IMR-90 (cell line): ENCODE measurements around the gene IFI44L. TPM values are rescaled to one million over a fixed set of nuclear protein-coding genes. Genes with fewer than 3 reads are reported as not detected.

Experiments used
- ATAC-seq: fragments of 200-7000 bp; cut with Tn5 transposase; 2 replicates; pipeline ENCODE4 v1.9.1; 2020; ENCODE audit warnings: low read depth, mild to moderate bottlenecking, moderate library complexity
- BruUV-seq: library from RNA; stranded (reverse); fragments of 400-500 nt; replicated peaks from 2 replicates; lab custom pipeline; 2021; lab: Mats Ljungman, UMichigan
- CTCF ChIA-PET: fragments of 300-600 bp; formaldehyde crosslinking; extraction: SDS; loops from one replicate; lab custom pipeline; 2021; ENCODE audit warnings: antibody characterized with exemption; lab: Yijun Ruan, JAX
- POLR2A ChIA-PET: fragments of 300-600 bp; sonication (Branson Sonifier 250); formaldehyde crosslinking; loops from one replicate; lab custom pipeline; 2022; ENCODE audit warnings: antibody characterized with exemption; ENCODE audit not compliant: unreplicated experiment; lab: Charles Lee
- DNase-seq: peaks from one replicate; pipeline ENCODE4 v3.0.0; 2013
- H2AFZ ChIP-seq: replicated peaks from 2 replicates; pipeline ENCODE3; 2013; ENCODE audit warnings: low read length, mild to moderate bottlenecking; ENCODE audit not compliant: poor library complexity
- H2AK5ac ChIP-seq: 2 replicates; pipeline ENCODE4 v1.6.1; 2013; ENCODE audit warnings: low read depth, low read length, inconsistent platforms
- H2AK9ac ChIP-seq: replicated peaks from 2 replicates; pipeline ENCODE3; 2013; ENCODE audit warnings: mild to moderate bottlenecking, low read depth, low read length, moderate library complexity; ENCODE audit not compliant: poor library complexity
- H2BK120ac ChIP-seq: 2 replicates; pipeline ENCODE4 v1.6.1; 2013; ENCODE audit warnings: low read depth, low read length, inconsistent platforms
- H2BK15ac ChIP-seq: 3 replicates; pipeline ENCODE4 v1.6.1; 2013; ENCODE audit warnings: low read depth, low read length, inconsistent platforms
- H2BK20ac ChIP-seq: 2 replicates; pipeline ENCODE4 v1.6.1; 2013; ENCODE audit warnings: low read depth, mild to moderate bottlenecking, inconsistent platforms, low read length, moderate library complexity
- H2BK5ac ChIP-seq: 2 replicates; pipeline ENCODE4 v1.6.1; 2013; ENCODE audit warnings: mild to moderate bottlenecking, low read depth, low read length, inconsistent platforms; ENCODE audit not compliant: poor library complexity, severe bottlenecking
- H3K14ac ChIP-seq: replicated peaks from 2 replicates; pipeline ENCODE4 v1.6.1; 2013; ENCODE audit warnings: low read depth, low read length, inconsistent platforms
- H3K18ac ChIP-seq: 2 replicates; pipeline ENCODE4 v1.6.1; 2013; ENCODE audit warnings: low read depth, low read length, control low read depth
- H3K23ac ChIP-seq: 2 replicates; pipeline ENCODE4 v1.6.1; 2013; ENCODE audit warnings: low read depth, low read length, inconsistent platforms
- H3K27ac ChIP-seq: 2 replicates; pipeline ENCODE4 v1.5.1; 2013; ENCODE audit warnings: mild to moderate bottlenecking, control low read depth, low read length; ENCODE audit not compliant: insufficient read depth
- H3K27me3 ChIP-seq: 2 replicates; pipeline ENCODE4 v1.6.1; 2013; ENCODE audit warnings: low read length; ENCODE audit not compliant: control insufficient read depth, insufficient read depth
- H3K36me3 ChIP-seq: 2 replicates; pipeline ENCODE4 v1.6.1; 2013; ENCODE audit warnings: low read length, mixed read lengths; ENCODE audit not compliant: control insufficient read depth, insufficient read depth
- H3K4ac ChIP-seq: 2 replicates; pipeline ENCODE4 v1.6.1; 2013; ENCODE audit warnings: low read depth, low read length, inconsistent platforms
- H3K4me1 ChIP-seq: 2 replicates; pipeline ENCODE4 v1.6.1; 2013; ENCODE audit warnings: low read length, mixed read lengths; ENCODE audit not compliant: control insufficient read depth, insufficient read depth
- H3K4me2 ChIP-seq: 2 replicates; pipeline ENCODE4 v1.6.1; 2013; ENCODE audit warnings: low read depth, mild to moderate bottlenecking, control low read depth, low read length, moderate library complexity
- H3K4me3 ChIP-seq: 2 replicates; pipeline ENCODE4 v1.5.1; 2013; ENCODE audit warnings: low read depth, mild to moderate bottlenecking, control low read depth, low read length, moderate library complexity; ENCODE audit not compliant: insufficient read depth
- H3K56ac ChIP-seq: 2 replicates; pipeline ENCODE4 v1.6.1; 2013; ENCODE audit warnings: low read length, inconsistent platforms; ENCODE audit not compliant: insufficient read depth; ENCODE audit errors: extremely low read depth
- H3K79me1 ChIP-seq, 2 experiments: 2 replicates each; pipeline ENCODE4 v1.6.1; 2013; ENCODE audit warnings: low read length in 2 of 2, inconsistent platforms in 1 of 2, low read depth in 1 of 2
- H3K9ac ChIP-seq: 2 replicates; pipeline ENCODE4 v1.6.1; 2013; ENCODE audit warnings: low read depth, low read length, control low read depth
- H3K9me1 ChIP-seq: 2 replicates; pipeline ENCODE4 v1.6.1; 2013; ENCODE audit warnings: low read length, inconsistent platforms; ENCODE audit not compliant: insufficient read depth
- H3K9me3 ChIP-seq: 2 replicates; pipeline ENCODE4 v1.6.1; 2013; ENCODE audit warnings: low read length; ENCODE audit not compliant: control insufficient read depth, insufficient read depth
- H4K20me1 ChIP-seq: 2 replicates; pipeline ENCODE4 v1.6.1; 2013; ENCODE audit warnings: low read length, inconsistent platforms; ENCODE audit not compliant: insufficient read depth
- H4K5ac ChIP-seq: 2 replicates; pipeline ENCODE4 v1.6.1; 2013; ENCODE audit warnings: mild to moderate bottlenecking, low read depth, low read length, control low read depth
- H4K8ac ChIP-seq, 2 experiments: 2 replicates each; pipeline ENCODE4 v1.6.1; 2013; ENCODE audit warnings: low read depth in 2 of 2, low read length in 2 of 2, control low read depth in 1 of 2, inconsistent platforms in 1 of 2
- H4K91ac ChIP-seq: 2 replicates; pipeline ENCODE4 v1.6.1; 2013; ENCODE audit warnings: low read depth, low read length, inconsistent platforms; ENCODE audit not compliant: insufficient read depth
- CEBPB ChIP-seq: IDR thresholded peaks from 2 replicates; pipeline ENCODE4 v1.6.1; 2012; ENCODE audit warnings: low read depth, low read length, improper control_type of control experiment
- CHD1 ChIP-seq: IDR thresholded peaks from 2 replicates; pipeline ENCODE4 v1.6.1; 2012; ENCODE audit warnings: low read depth, low read length, improper control_type of control experiment
- CTCF ChIP-seq: conservative IDR thresholded peaks from 2 replicates; pipeline ENCODE4 v1.5.1; 2012; ENCODE audit warnings: mild to moderate bottlenecking, low read depth, low read length, improper control_type of control experiment
- ELK1 ChIP-seq: fragments of 150-350 bp; IDR thresholded peaks from 2 replicates; pipeline ENCODE4 v1.6.1; 2016; ENCODE audit warnings: low read depth, mild to moderate bottlenecking, low read length, moderate library complexity, borderline replicate concordance
- MAFK ChIP-seq: IDR thresholded peaks from 2 replicates; pipeline ENCODE4 v1.6.1; 2012; ENCODE audit warnings: low read depth, low read length, improper control_type of control experiment
- MAZ ChIP-seq: IDR thresholded peaks from 2 replicates; pipeline ENCODE4 v1.6.1; 2012; ENCODE audit warnings: low read depth, mild to moderate bottlenecking, low read length, improper control_type of control experiment, moderate library complexity, borderline replicate concordance
- MXI1 ChIP-seq: IDR thresholded peaks from 2 replicates; pipeline ENCODE4 v1.6.1; 2012; ENCODE audit warnings: low read depth, mild to moderate bottlenecking, low read length, moderate library complexity, borderline replicate concordance
- NFE2L2 ChIP-seq: fragments of 150-350 bp; IDR thresholded peaks from 2 replicates; pipeline ENCODE4 v1.6.1; 2016; ENCODE audit warnings: low read depth, mild to moderate bottlenecking, low read length
- RAD21 ChIP-seq: IDR thresholded peaks from 2 replicates; pipeline ENCODE4 v1.6.1; 2012; ENCODE audit warnings: low read length, improper control_type of control experiment
- USF2 ChIP-seq: fragments of 150-350 bp; IDR thresholded peaks from 2 replicates; pipeline ENCODE4 v1.6.1; 2017; ENCODE audit warnings: mild to moderate bottlenecking, antibody characterized with exemption, low read length, low read depth
- WGBS, 2 experiments: methylation state at CpG; one replicate each; pipeline versions ENCODE4 v1.1.5 to v1.1.7; 2013; ENCODE audit warnings: missing lambda C conversion rate in 2 of 2; ENCODE audit not compliant: insufficient read length in 1 of 2; ENCODE audit errors: extremely low coverage in 2 of 2; 5-methylcytosine and 5-hydroxymethylcytosine counted together
- dilution Hi-C: fragments of 300-500 bp; cut with HindIII; formaldehyde crosslinking; loops from one replicate; pipeline ENCODE4 v1.14.3; 2018; ENCODE audit warnings: low sequenced_read_pairs; ENCODE audit not compliant: unreplicated experiment
- in situ Hi-C: fragments of 300-500 bp; cut with MboI; formaldehyde crosslinking; loops from 3 replicates; pipeline ENCODE4 v1.14.3; 2019; ENCODE audit warnings: low sequenced_read_pairs, inconsistent platforms, mixed read lengths
- intact Hi-C: fragments of 100-400 bp; cut with micrococcal nuclease; formaldehyde crosslinking; loops from 2 replicates; pipeline ENCODE4 v1.10.0; 2022
- polyA plus RNA-seq, 3 experiments: library from polyadenylated mRNA; depleted of rRNA; stranded (reverse); fragments of >200 nt; gene quantifications; 2 replicates each; pipeline ENCODE4 v1.2.3, GENCODE V29; 2012; ENCODE audit warnings: low replicate concordance in 1 of 3
- total RNA-seq: library from RNA; depleted of rRNA; stranded (reverse); fragments of >200 nt; gene quantifications from 2 replicates; pipeline ENCODE4 v1.2.3, GENCODE V29; 2012

The IFI44L gene
- total and polyA plus RNA-seq, 2 of the 4 experiments (the other 2 are of a cell fraction) = 0.18 to 0.19 TPM

- H3K4me1 ChIP-seq = peaks cover 2% of the 10 kb centered on the region
- H2AK5ac ChIP-seq = no peak overlapping the region
- H3K4me2 ChIP-seq = no peak overlapping the region
- H3K79me1 ChIP-seq = no peaks in the 10 kb centered on the region
- H3K9me1 ChIP-seq = no peaks in the 10 kb centered on the region
- no peak overlapping the region for H2BK120ac ChIP-seq
- POLR2A ChIA-PET = interaction anchor here (0.6 kb wide), 1 partner anchor 18 kb away, joined by 3 read pairs; no protein-coding TSS in a partner anchor
- H2BK20ac ChIP-seq = no peak overlapping the region
- no peak overlapping the region for H2BK15ac ChIP-seq
- no peak overlapping the region for H3K18ac ChIP-seq
- no peaks in the 10 kb centered on the region for H3K36me3 ChIP-seq
- ATAC-seq (no peak), DNase-seq (no peak)
- intact Hi-C loops = no loop called here
- CTCF ChIA-PET = interaction anchor here (0.6 kb wide), 1 partner anchor 410 kb away, joined by 4 read pairs; no protein-coding TSS in a partner anchor
- H2AFZ ChIP-seq = no peak overlapping the region
- no peak overlapping the region for H2BK5ac ChIP-seq
- no CpG with 5 or more reads among the region's 4 CpGs for WGBS, 2 experiments
- no peak overlapping the region for H4K5ac ChIP-seq
- H4K8ac ChIP-seq = no peak overlapping the region
- H3K9ac ChIP-seq = no peak overlapping the region
- no peak overlapping the region for H3K4me3 ChIP-seq
- no peak overlapping the region for H4K91ac ChIP-seq
- H3K56ac ChIP-seq = no peak overlapping the region
- no peak overlapping the region for H3K14ac ChIP-seq
- dilution Hi-C loops = no loop called here
- in situ Hi-C loops = no loop called here
- no peak overlapping the region for H3K23ac ChIP-seq
- H3K4ac ChIP-seq = no peak overlapping the region
- H3K27me3 ChIP-seq = no peaks in the 10 kb centered on the region
- BruUV-seq = no TSS peak
- no peak for TF ChIP-seq MAZ
- TF ChIP-seq CTCF = no peak
- TF ChIP-seq MAFK = no peak
- TF ChIP-seq ELK1 = no peak
- TF ChIP-seq USF2 = no peak
- no peak for TF ChIP-seq CHD1
- no peak for TF ChIP-seq MXI1
- TF ChIP-seq CEBPB = no peak
- TF ChIP-seq RAD21 = no peak
- no peak for TF ChIP-seq NFE2L2
- H3K27ac ChIP-seq = no peak overlapping the region
- H3K9me3 ChIP-seq = no peaks in the 10 kb centered on the region
- no peaks in the 10 kb centered on the region for H4K20me1 ChIP-seq
- no peak overlapping the region for H2AK9ac ChIP-seq
Measured at GRCh38 chr1:78622548-78622947, 2.3 kb downstream of the IFI44L start.
